GM21717 (cell line): ENCODE measurements around the gene DNAH17.

Experiments
- ATAC-seq: cut with Tn5 transposase; IDR thresholded peaks from one replicate; pipeline ENCODE4 v1.9.1; 2021; ENCODE audit warnings: mild to moderate bottlenecking, moderate library complexity; ENCODE audit not compliant: unreplicated experiment

The DNAH17 gene

GRCh38 chr17:78576389-78577112 lies 645 bp downstream of the DNAH17 start:
- ATAC-seq: no peak

GRCh38 chr17:78575899-78576298 lies 1.3 kb downstream of the DNAH17 start:
- ATAC-seq: no peak

- ATAC-seq: no peak
Observed at GRCh38 chr17:78575340-78575739, 1.9 kb downstream of the DNAH17 start.

GRCh38 chr17:78573955-78574354 lies 3.2 kb downstream of the DNAH17 start:
- ATAC-seq: no peak

- no peak for ATAC-seq
Observed at GRCh38 chr17:78572239-78573205, 4.7 kb downstream of the DNAH17 start.

- no peak for ATAC-seq
Observed at GRCh38 chr17:78571329-78571728, 5.9 kb downstream of the DNAH17 start.

GRCh38 chr17:78568494-78569115 lies 8.6 kb downstream of the DNAH17 start:
- no peak for ATAC-seq

GRCh38 chr17:78567991-78568390 lies 9.2 kb downstream of the DNAH17 start:
- ATAC-seq: no peak

GRCh38 chr17:78566947-78567346 lies 10.2 kb downstream of the DNAH17 start:
- no peak for ATAC-seq

- no peak for ATAC-seq
Observed at GRCh38 chr17:78563189-78564145, 13.7 kb downstream of the DNAH17 start.

- ATAC-seq: no peak
Observed at GRCh38 chr17:78562734-78563133, 14.5 kb downstream of the DNAH17 start.

- ATAC-seq: no peak
Observed at GRCh38 chr17:78561166-78561565, 16.0 kb downstream of the DNAH17 start.

- ATAC-seq: no peak
Observed at GRCh38 chr17:78560731-78561130, 16.5 kb downstream of the DNAH17 start.

GRCh38 chr17:78559749-78560368 lies 17.3 kb downstream of the DNAH17 start:
- ATAC-seq: no peak

- no peak for ATAC-seq
Observed at GRCh38 chr17:78558989-78559388, 18.2 kb downstream of the DNAH17 start.

- no peak for ATAC-seq
Observed at GRCh38 chr17:78558181-78558850, 18.9 kb downstream of the DNAH17 start.

GRCh38 chr17:78557598-78558039 lies 19.6 kb downstream of the DNAH17 start:
- no peak for ATAC-seq

- no peak for ATAC-seq
Observed at GRCh38 chr17:78556812-78557211, 20.4 kb downstream of the DNAH17 start.

- ATAC-seq: no peak
Observed at GRCh38 chr17:78555746-78556401, 21.3 kb downstream of the DNAH17 start.
